OCI-LY7 (cell line): ENCODE measurements around the gene PLCL1. TPM values are rescaled to one million over a fixed set of nuclear protein-coding genes. Genes with fewer than 3 reads are reported as not detected.

Experiments
- BruUV-seq: library from RNA; stranded (reverse); fragments of 400-500 nt; replicated peaks from 2 replicates; lab custom pipeline; 2021; lab: Mats Ljungman, UMichigan
- CTCF ChIA-PET: fragments of 300-600 bp; sonication (Branson Sonifier 250); formaldehyde crosslinking; loops from one replicate; lab custom pipeline; 2022; ENCODE audit warnings: antibody characterized with exemption; ENCODE audit not compliant: unreplicated experiment; lab: Charles Lee
- POLR2A ChIA-PET: fragments of 300-600 bp; sonication (Branson Sonifier 250); formaldehyde crosslinking; loops from one replicate; lab custom pipeline; 2022; ENCODE audit warnings: antibody characterized with exemption; lab: Charles Lee
- DNase-seq: peaks from one replicate; pipeline ENCODE4 v3.0.0-alpha.2; 2015; ENCODE audit warnings: low spot score
- H2AFZ ChIP-seq: fragments of 200-600 bp; sonication (generic), shearing (Covaris generic); 2 replicates; pipeline ENCODE4 v1.6.1; 2014; ENCODE audit warnings: mild to moderate bottlenecking, antibody characterized with exemption, low read length, moderate library complexity
- H3K27ac ChIP-seq: fragments of 200-600 bp; sonication (generic); 2 replicates; pipeline ENCODE4 v1.5.1; 2014; ENCODE audit warnings: mixed run types, low read depth, mild to moderate bottlenecking, moderate library complexity, low read length, inconsistent platforms; ENCODE audit not compliant: poor library complexity, severe bottlenecking
- H3K36me3 ChIP-seq: fragments of 200-600 bp; sonication (generic); 2 replicates; pipeline ENCODE4 v1.6.1; 2014; ENCODE audit warnings: mild to moderate bottlenecking, antibody characterized with exemption, low read length, moderate library complexity, mixed read lengths; ENCODE audit not compliant: insufficient read depth
- H3K4me1 ChIP-seq: fragments of 200-600 bp; sonication (generic); 2 replicates; pipeline ENCODE4 v1.5.1; 2014; ENCODE audit warnings: mild to moderate bottlenecking, low read length; ENCODE audit not compliant: insufficient read depth, poor library complexity, severe bottlenecking
- H3K4me2 ChIP-seq: fragments of 200-600 bp; sonication (generic); 2 replicates; pipeline ENCODE4 v1.6.1; 2014; ENCODE audit warnings: mild to moderate bottlenecking, low read length
- H3K4me3 ChIP-seq: fragments of 200-600 bp; sonication (generic); 2 replicates; pipeline ENCODE4 v1.5.1; 2014; ENCODE audit warnings: mild to moderate bottlenecking, low read depth, low read length; ENCODE audit not compliant: poor library complexity, severe bottlenecking
- H3K79me2 ChIP-seq: fragments of 200-600 bp; sonication (generic); 2 replicates; pipeline ENCODE4 v1.6.1; 2016; ENCODE audit warnings: low read depth, mild to moderate bottlenecking, low read length, moderate library complexity, mixed read lengths; ENCODE audit not compliant: insufficient read depth
- H3K9me2 ChIP-seq: fragments of 200-600 bp; sonication (generic); 2 replicates; pipeline ENCODE4 v1.6.1; 2016; ENCODE audit warnings: mild to moderate bottlenecking, low read length, mixed read lengths; ENCODE audit not compliant: insufficient read depth
- H3K9me3 ChIP-seq: fragments of 200-600 bp; sonication (generic); 2 replicates; pipeline ENCODE4 v1.6.1; 2014; ENCODE audit warnings: mild to moderate bottlenecking, mixed run types, low read length, mixed read lengths
- H4K20me1 ChIP-seq: fragments of 200-600 bp; sonication (generic); 2 replicates; pipeline ENCODE4 v1.6.1; 2014; ENCODE audit warnings: mild to moderate bottlenecking, antibody characterized with exemption, low read length, moderate library complexity, mixed read lengths; ENCODE audit not compliant: insufficient read depth
- EZH2phosphoT487 ChIP-seq: fragments of 200-600 bp; sonication (generic); IDR thresholded peaks from 2 replicates; pipeline ENCODE4 v1.6.1; 2018; ENCODE audit warnings: low read depth, borderline replicate concordance, mild to moderate bottlenecking, mixed run types, antibody characterized with exemption, low read length, moderate library complexity, mixed read lengths
- intact Hi-C: fragments of 100-400 bp; cut with micrococcal nuclease; formaldehyde crosslinking; loops from one replicate; pipeline ENCODE4 v1.10.0; 2022; ENCODE audit not compliant: unreplicated experiment
- total RNA-seq, 2 experiments: library from RNA; depleted of rRNA in 1 of 2; stranded (reverse); fragments of >200 nt in 1 of 2; shearing (Covaris generic) in 1 of 2; gene quantifications; 2 replicates each; pipeline ENCODE4 v1.2.3, GENCODE V29; 2014 to 2022
- TF ChIP-seq, protein P1 (sequence below): fragments of 200-600 bp; sonication (generic); conservative IDR thresholded peaks from 2 replicates; pipeline ENCODE4 v1.5.1; 2014; ENCODE audit warnings: mild to moderate bottlenecking, antibody characterized with exemption, low read length, moderate library complexity, mixed read lengths

PLCL1 gene
- total RNA-seq, 2 experiments from 2014 or later: 0.03 TPM; not detected in 1

DNA sequence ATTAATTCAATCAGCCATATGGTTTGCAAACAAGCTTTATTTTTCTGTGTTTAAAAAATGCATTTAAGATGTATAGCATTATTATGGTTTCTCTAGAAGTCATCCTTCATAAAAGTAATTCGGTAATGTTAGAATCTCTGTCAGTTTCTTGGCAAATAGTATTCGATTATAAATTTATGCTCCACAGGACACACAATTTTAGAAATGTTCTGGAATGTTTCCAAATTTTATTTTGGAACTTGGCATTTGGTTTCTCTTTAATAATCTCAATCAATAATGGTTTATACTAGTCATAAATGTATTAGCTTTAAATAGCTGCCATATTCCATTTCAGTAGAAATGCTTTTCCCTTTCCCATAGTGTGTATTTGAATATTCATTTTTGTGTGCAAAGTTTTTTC, 156.4 kb downstream of the PLCL1 start:
- TF ChIP-seq, protein P1, sequence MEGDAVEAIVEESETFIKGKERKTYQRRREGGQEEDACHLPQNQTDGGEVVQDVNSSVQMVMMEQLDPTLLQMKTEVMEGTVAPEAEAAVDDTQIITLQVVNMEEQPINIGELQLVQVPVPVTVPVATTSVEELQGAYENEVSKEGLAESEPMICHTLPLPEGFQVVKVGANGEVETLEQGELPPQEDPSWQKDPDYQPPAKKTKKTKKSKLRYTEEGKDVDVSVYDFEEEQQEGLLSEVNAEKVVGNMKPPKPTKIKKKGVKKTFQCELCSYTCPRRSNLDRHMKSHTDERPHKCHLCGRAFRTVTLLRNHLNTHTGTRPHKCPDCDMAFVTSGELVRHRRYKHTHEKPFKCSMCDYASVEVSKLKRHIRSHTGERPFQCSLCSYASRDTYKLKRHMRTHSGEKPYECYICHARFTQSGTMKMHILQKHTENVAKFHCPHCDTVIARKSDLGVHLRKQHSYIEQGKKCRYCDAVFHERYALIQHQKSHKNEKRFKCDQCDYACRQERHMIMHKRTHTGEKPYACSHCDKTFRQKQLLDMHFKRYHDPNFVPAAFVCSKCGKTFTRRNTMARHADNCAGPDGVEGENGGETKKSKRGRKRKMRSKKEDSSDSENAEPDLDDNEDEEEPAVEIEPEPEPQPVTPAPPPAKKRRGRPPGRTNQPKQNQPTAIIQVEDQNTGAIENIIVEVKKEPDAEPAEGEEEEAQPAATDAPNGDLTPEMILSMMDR: no peak
- TF ChIP-seq EZH2phosphoT487: no peak
- H4K20me1 ChIP-seq: no peaks in the 10 kb centered on the region
- H3K4me2 ChIP-seq: no peak overlapping the region
- no peaks in the 10 kb centered on the region for H3K79me2 ChIP-seq
- no peak overlapping the region for H3K27ac ChIP-seq
- ChIA-PET CTCF (no interaction called here), POLR2A (interaction anchor here (0.8 to 1.1 kb wide), 2 partner anchors 9 to 17 kb away, joined by 3 to 4 read pairs; no protein-coding TSS in a partner anchor)
- H3K4me3 ChIP-seq: no peak overlapping the region
- H3K9me3 ChIP-seq: no peaks in the 10 kb centered on the region
- H3K4me1 ChIP-seq: no peaks in the 10 kb centered on the region
- no peak overlapping the region for H2AFZ ChIP-seq
- H3K9me2 ChIP-seq: no peaks in the 10 kb centered on the region
- intact Hi-C loops: no loop called here
- BruUV-seq: no TSS peak
- no peak for DNase-seq
- no peaks in the 10 kb centered on the region for H3K36me3 ChIP-seq

- Histone ChIP-seq H3K9me2 (no peaks in the 10 kb centered on the region), H3K79me2 (no peaks in the 10 kb centered on the region), H3K4me3 (no peak overlapping the region), H3K27ac (no peak overlapping the region), H3K36me3 (no peaks in the 10 kb centered on the region), H4K20me1 (no peaks in the 10 kb centered on the region), H3K4me1 (no peaks in the 10 kb centered on the region), H2AFZ (no peak overlapping the region), H3K9me3 (no peaks in the 10 kb centered on the region), H3K4me2 (no peak overlapping the region)
- BruUV-seq: no TSS peak
- intact Hi-C loops: no loop called here
- DNase-seq: no peak
- CTCF ChIA-PET: no interaction called here
- POLR2A ChIA-PET: interaction anchor here (0.7 kb wide), 1 partner anchor 99 kb away, joined by 3 read pairs; no protein-coding TSS in a partner anchor
- TF ChIP-seq, protein P1: no peak
- TF ChIP-seq EZH2phosphoT487: no peak
These were observed 160.3 kb downstream of the PLCL1 start for GRCh38 chr2:197964720-197965119.

GRCh38 chr2:197965756-197966155, 161.4 kb downstream of the PLCL1 start:
- no peak for DNase-seq
- H3K36me3 ChIP-seq: no peaks in the 10 kb centered on the region

More at GRCh38 chr2:197965756-197966155, 161.4 kb downstream of the PLCL1 start:
- Histone ChIP-seq H2AFZ (no peak overlapping the region), H3K4me1 (no peaks in the 10 kb centered on the region), H3K9me3 (no peaks in the 10 kb centered on the region), H3K4me2 (no peak overlapping the region), H4K20me1 (no peaks in the 10 kb centered on the region), H3K9me2 (no peaks in the 10 kb centered on the region), H3K79me2 (no peaks in the 10 kb centered on the region), H3K27ac (no peak overlapping the region), H3K4me3 (no peak overlapping the region)
- no TSS peak for BruUV-seq
- TF ChIP-seq, protein P1: no peak
- no peak for TF ChIP-seq EZH2phosphoT487
- ChIA-PET CTCF (no interaction called here), POLR2A (no interaction called here)
- intact Hi-C loops: no loop called here
